Measurements from ENCODE around the gene RNASEH2B. TPM values are rescaled to one million over a fixed set of nuclear protein-coding genes. Genes with fewer than 3 reads are reported as not detected.

RNASEH2B gene
- total and polyA plus RNA-seq, 9 of the 15 experiments (the other 6 are each of a cell fraction or from before 2014, with no cell fraction given): 26.3 to 109 (median 62.5) TPM

GRCh38 chr13:50864492-50864891, 45.1 kb upstream of the RNASEH2B start:
- no peaks in the 10 kb centered on the region for H3K36me3 ChIP-seq (ENCODE audit: control insufficient read depth, insufficient read depth, low read length)
- no peaks in the 10 kb centered on the region for H3K4me1 ChIP-seq (replicated peaks in 1 of 2; ENCODE audit: control insufficient read depth in 2 of 2, insufficient read depth in 2 of 2, low read length in 2 of 2)
- no peak for FAIRE-seq
- H3K4me2 ChIP-seq (ENCODE audit: insufficient read depth, low read length): no peak overlapping the region
- H3K27me3 ChIP-seq (ENCODE audit: control insufficient read depth in 2 of 2, insufficient read depth in 2 of 2, low read length in 2 of 2): peaks cover 0 to 12% of the 10 kb centered on the region in 2 experiments; a peak in 3 of 5 replicates
- no peak overlapping the region for H3K4me3 ChIP-seq
- H4K20me1 ChIP-seq (replicated peaks; ENCODE audit: control insufficient read depth, insufficient read depth, low read length): no peaks in the 10 kb centered on the region
- no TSS peak for BruUV-seq (replicated peaks)
- H3K9me3 ChIP-seq (replicated peaks; ENCODE audit: control insufficient read depth, insufficient read depth, low read depth, low read length): no peaks in the 10 kb centered on the region
- no peak overlapping the region for H2AFZ ChIP-seq (ENCODE audit: low read depth, low read length)
- 0% methylated on average over 1 of the region's 1 CpG for WGBS (ENCODE audit: insufficient coverage, low coverage, missing lambda C conversion rate)
- H3K9me1 ChIP-seq (ENCODE audit: control insufficient read depth, insufficient read depth, low read length): no peaks in the 10 kb centered on the region
- no peak for ATAC-seq
- ChIA-PET CTCF (ENCODE audit: low intra/inter-chr PET ratio) (no interaction called here), POLR2A (interaction anchor here (0.9 kb wide), 1 partner anchor 47 kb away, joined by 3 read pairs; no protein-coding TSS in a partner anchor)
- intact Hi-C loops (cut with micrococcal nuclease) (no loop called here), in situ Hi-C loops (cut with MboI) (no loop called here)
- DNase-seq (ENCODE audit: extremely low read depth in 1 of 4, low spot score in 3 of 4): no peak
- no peak overlapping the region for H3K9ac ChIP-seq (ENCODE audit: insufficient read depth in 1 of 2, low read depth in 2 of 2, low read length in 2 of 2)
- no peaks in the 10 kb centered on the region for H3K79me2 ChIP-seq (ENCODE audit: control insufficient read depth, insufficient read depth, low read length)
- no peak overlapping the region for H3K27ac ChIP-seq (ENCODE audit: extremely low read depth, low read depth, low read length)
- TF ChIP-seq ZNF134 (CRISPR knock-in tag; conservative IDR thresholded peaks at IDR 0.05) (no peak), KLF1 (tag; IDR thresholded peaks at IDR 0.05) (no peak), SMAD3 (CRISPR knock-in tag; conservative IDR thresholded peaks at IDR 0.05) (no peak), ZFP36 (IDR thresholded peaks at IDR 0.05; ENCODE audit: low read depth, low read length, partially characterized antibody) (no peak), E2F8 (IDR thresholded peaks at IDR 0.05; ENCODE audit: low read depth, partially characterized antibody) (no peak), KDM4B (IDR thresholded peaks at IDR 0.05; ENCODE audit: borderline replicate concordance in 2 of 2, low read depth in 1 of 2) (no peak), MXI1 (IDR thresholded peaks at IDR 0.05; ENCODE audit: low read depth, low read length) (no peak), L3MBTL2 (IDR thresholded peaks at IDR 0.05) (no peak), ID3 (CRISPR knock-in tag; IDR thresholded peaks at IDR 0.05) (no peak), ID3 (tag; IDR thresholded peaks at IDR 0.05) (no peak), SAP30 (IDR thresholded peaks at IDR 0.05; ENCODE audit: borderline replicate concordance, insufficient read depth, low read depth, low read length, poor library complexity, severe bottlenecking) (no peak), ZNF785 (CRISPR knock-in tag; IDR thresholded peaks at IDR 0.05) (no peak), FOSL1 (tag; conservative IDR thresholded peaks at IDR 0.05) (no peak), MEF2A (IDR thresholded peaks at IDR 0.05; ENCODE audit: control insufficient read depth, low read depth, low read length) (no peak), SIRT6 (IDR thresholded peaks at IDR 0.05; ENCODE audit: low read depth, low read length) (no peak), HINFP (tag; conservative IDR thresholded peaks at IDR 0.05; ENCODE audit: low read depth) (no peak), CGGBP1 (CRISPR knock-in tag; IDR thresholded peaks at IDR 0.05) (no peak), FOXK2 (conservative IDR thresholded peaks at IDR 0.05 in 1 of 2, IDR thresholded peaks at IDR 0.05 in 1 of 2; ENCODE audit: low read depth in 2 of 2) (no peak), SMARCB1 (IDR thresholded peaks at IDR 0.05; ENCODE audit: insufficient read length, low read depth) (no peak)

All from K562 (cell line).